K562 (cell line): ENCODE data around the gene SLC7A5. TPM values are rescaled to one million over a fixed set of nuclear protein-coding genes. Genes with fewer than 3 reads are reported as not detected.

Experiments used
- ARID3B ChIP-seq: fragments of 250-450 bp; sonication (Bioruptor Pico); IDR thresholded peaks from 2 replicates; pipeline ENCODE4 v1.4.0; 2020; ENCODE audit warnings: borderline replicate concordance
- ARNT ChIP-seq, 2 experiments: fragments of 450-650 bp; IDR thresholded peaks; 2 replicates each; pipeline ENCODE4 v1.6.1; 2016; ENCODE audit warnings: mild to moderate bottlenecking in 1 of 2
- CAMTA2 ChIP-seq: fragments of 250-450 bp; sonication (Bioruptor Pico); conservative IDR thresholded peaks from 2 replicates; pipeline ENCODE4 v1.5.1; 2022
- CBFA2T3 ChIP-seq: fragments of 450-650 bp; IDR thresholded peaks from 2 replicates; pipeline ENCODE4 v1.6.1; 2017
- CXXC5 ChIP-seq: fragments of 250-450 bp; sonication (Bioruptor Pico); IDR thresholded peaks from 2 replicates; pipeline ENCODE4 v1.8.0; 2022; ENCODE audit warnings: inconsistent platforms, mild to moderate bottlenecking, moderate library complexity
- DACH1 ChIP-seq: fragments of 450-650 bp; IDR thresholded peaks from 2 replicates; pipeline ENCODE4 v1.6.1; 2018; ENCODE audit not compliant: partially characterized antibody
- ERF ChIP-seq: fragments of 450-650 bp; formaldehyde crosslinking; IDR thresholded peaks from 2 replicates; pipeline ENCODE4 v1.4.0; 2020; ENCODE audit warnings: mild to moderate bottlenecking, mixed read lengths
- FOSL1 ChIP-seq: fragments of 200-800 bp; sonication (Bioruptor generic); conservative IDR thresholded peaks from 2 replicates; pipeline ENCODE4 v1.6.1; 2016; ENCODE audit warnings: missing genetic modification characterization, missing compliant biosample characterization
- GABPB2 ChIP-seq: fragments of 250-450 bp; sonication (Bioruptor Pico); conservative IDR thresholded peaks from 2 replicates; pipeline ENCODE4 v1.5.1; 2021; ENCODE audit warnings: mild to moderate bottlenecking
- HMGN3 ChIP-seq: IDR thresholded peaks from 2 replicates; pipeline ENCODE4 v1.6.1; 2011; ENCODE audit warnings: borderline replicate concordance, low read depth, mild to moderate bottlenecking, mixed read lengths, low read length; ENCODE audit not compliant: insufficient read length; ENCODE audit errors: extremely low read depth
- JUND ChIP-seq, 2 experiments: IDR thresholded peaks; 2 replicates in 1 of 2; 3 replicates in 1 of 2; pipeline ENCODE4 v1.6.1; 2011; ENCODE audit warnings: borderline replicate concordance in 2 of 2, low read depth in 2 of 2, low read length in 2 of 2, improper control_type of control experiment in 1 of 2, missing biosample characterization in 1 of 2, missing genetic modification characterization in 1 of 2, missing genetic modification reagents in 1 of 2
- MTA2 ChIP-seq: fragments of 450-650 bp; IDR thresholded peaks from 2 replicates; pipeline ENCODE4 v1.6.1; 2016; ENCODE audit warnings: low read depth
- NR0B1 ChIP-seq: fragments of 450-650 bp; IDR thresholded peaks from one replicate; pipeline ENCODE4 v1.6.1; 2018; ENCODE audit warnings: mild to moderate bottlenecking, moderate library complexity; ENCODE audit not compliant: partially characterized antibody
- PHF8 ChIP-seq: fragments of 200-600 bp; sonication (generic); IDR thresholded peaks from 2 replicates; pipeline ENCODE4 v1.6.1; 2012; ENCODE audit warnings: mixed run types, mild to moderate bottlenecking, inconsistent platforms, low read length, moderate library complexity, borderline replicate concordance
- POU5F1 ChIP-seq: fragments of 150-350 bp; IDR thresholded peaks from 2 replicates; pipeline ENCODE4 v1.6.1; 2014; ENCODE audit warnings: borderline replicate concordance, low read length, low read depth, mild to moderate bottlenecking; ENCODE audit not compliant: partially characterized antibody
- RAD51 ChIP-seq: fragments of 450-650 bp; IDR thresholded peaks from 2 replicates; pipeline ENCODE4 v1.7.1; 2016; ENCODE audit warnings: low read depth, mild to moderate bottlenecking, borderline replicate concordance
- RB1 ChIP-seq: fragments of 450-650 bp; IDR thresholded peaks from 2 replicates; pipeline ENCODE4 v1.6.1; 2017; ENCODE audit warnings: low read depth, mild to moderate bottlenecking
- RFX7 ChIP-seq: fragments of 250-450 bp; sonication (Bioruptor Pico); IDR thresholded peaks from 2 replicates; pipeline ENCODE4 v1.5.1; 2021; ENCODE audit warnings: mild to moderate bottlenecking
- TGIF2 ChIP-seq: sonication (generic); formaldehyde crosslinking; IDR thresholded peaks from 2 replicates; pipeline ENCODE4 v1.8.1; 2022; ENCODE audit warnings: mild to moderate bottlenecking, missing genetic modification reagents, moderate library complexity
- THRA ChIP-seq: fragments of 450-650 bp; IDR thresholded peaks from 2 replicates; pipeline ENCODE4 v1.6.1; 2017; ENCODE audit warnings: mild to moderate bottlenecking, moderate library complexity
- WHSC1 ChIP-seq: IDR thresholded peaks from one replicate; pipeline ENCODE4 v1.6.1; 2012; ENCODE audit warnings: low read length, control low read depth, inconsistent platforms
- XRCC5 ChIP-seq: fragments of 200-400 bp; formaldehyde crosslinking; IDR thresholded peaks from 2 replicates; pipeline ENCODE4 v1.6.1; 2017; ENCODE audit warnings: low read depth, mild to moderate bottlenecking, low read length
- ZKSCAN8 ChIP-seq: fragments of 200-800 bp; sonication (Bioruptor generic); IDR thresholded peaks from 2 replicates; pipeline ENCODE4 v1.6.1; 2016; ENCODE audit warnings: missing genetic modification characterization, missing compliant biosample characterization
- ZNF121 ChIP-seq: sonication (generic); formaldehyde crosslinking; conservative IDR thresholded peaks from 2 replicates; pipeline ENCODE4 v1.8.0; 2022; ENCODE audit warnings: missing genetic modification reagents
- ZNF717 ChIP-seq: fragments of 250-450 bp; sonication (Bioruptor Pico); IDR thresholded peaks from 2 replicates; pipeline ENCODE4 v1.5.0; 2021
- ZSCAN32 ChIP-seq: fragments of 450-650 bp; formaldehyde crosslinking; IDR thresholded peaks from 2 replicates; pipeline ENCODE4 v1.4.0; 2020; ENCODE audit warnings: mild to moderate bottlenecking, moderate library complexity
- polyA plus RNA-seq, 8 experiments: library from polyadenylated mRNA; depleted of rRNA in 4 of 8; stranded (reverse) in 5 of 8; unstranded in 3 of 8; fragments of >200 nt; fragmentation: Nextera tagmentation in 2 of 8; fragmentation: Illumina TruSeq in 1 of 8; extraction: Ambion mirVana in 2 of 8; extraction: Trizol in 1 of 8; gene quantifications; 2 replicates each; pipeline versions ENCODE4 v1.2.1 to v1.2.3, GENCODE V29; 2011 to 2014; ENCODE audit warnings: inconsistent platforms in 1 of 8, missing spikeins in 1 of 8
- total RNA-seq, 7 experiments: library from RNA; depleted of rRNA in 6 of 7; stranded (reverse); fragments of >200 nt in 6 of 7; fragmentation: Illumina TruSeq in 2 of 7; extraction: Trizol in 2 of 7; gene quantifications; 2 replicates each; pipeline versions ENCODE4 v1.2.1 to v1.2.3, GENCODE V29; 2011 to 2021; ENCODE audit warnings: low replicate concordance in 1 of 7

Gene SLC7A5
- total and polyA plus RNA-seq, 9 of the 15 experiments (the other 6 are each of a cell fraction or from before 2014, with no cell fraction given): 1.9 to 220 (median 18.6) TPM

GRCh38 chr16:87853411-87854052, 15.8 kb downstream of the SLC7A5 start (continued):
- TF ChIP-seq NR0B1: no peak
- TF ChIP-seq HMGN3: peak; percentile 51
- TF ChIP-seq XRCC5: no peak
- TF ChIP-seq TGIF2 (CRISPR knock-in tag): no peak
- TF ChIP-seq ZSCAN32 (CRISPR knock-in tag): peak; percentile 99
- TF ChIP-seq ZNF121 (CRISPR knock-in tag): no peak
- TF ChIP-seq ARNT (IDR thresholded peaks at IDR 0.05): peak in 1 of 2 experiments; percentile 100; a peak in 2 of 4 replicates
- TF ChIP-seq PHF8: peak; percentile 55; the same call in 1 of the 2 replicates
- TF ChIP-seq FOSL1 (tag): no peak
- TF ChIP-seq ERF (CRISPR knock-in tag): no peak
- TF ChIP-seq RFX7 (CRISPR knock-in tag): no peak
- no peak for TF ChIP-seq ARID3B (CRISPR knock-in tag)
- TF ChIP-seq CXXC5 (CRISPR knock-in tag): peak; percentile 69
- no peak for TF ChIP-seq MTA2
- peak; percentile 32; the same call in 1 of the 2 replicates for TF ChIP-seq ZKSCAN8 (CRISPR knock-in tag)
- no peak for TF ChIP-seq RAD51
- no peak for TF ChIP-seq POU5F1
- no peak for TF ChIP-seq ZNF717
- TF ChIP-seq WHSC1: no peak
- TF ChIP-seq RB1: peak; percentile 18; the same call in 1 of the 2 replicates
- TF ChIP-seq THRA: no peak
- TF ChIP-seq GABPB2 (CRISPR knock-in tag): no peak
- no peak for TF ChIP-seq CAMTA2 (CRISPR knock-in tag)
- TF ChIP-seq CBFA2T3: no peak
- peak; percentile 92 for TF ChIP-seq JUND (IDR thresholded peaks at IDR 0.05; ENCODE audit: borderline replicate concordance, low read depth, low read length)
- TF ChIP-seq JUND (tag; IDR thresholded peaks at IDR 0.05; ENCODE audit: borderline replicate concordance, low read depth, low read length): peak; percentile 83; the same call in 1 of the 3 replicates
- no peak for TF ChIP-seq DACH1
